IMR-90 (cell line): ENCODE data around the gene MICOS13. TPM values are rescaled to one million over a fixed set of nuclear protein-coding genes. Genes with fewer than 3 reads are reported as not detected.

Experiments
- ATAC-seq: fragments of 200-7000 bp; cut with Tn5 transposase; 2 replicates; pipeline ENCODE4 v1.9.1; 2020; ENCODE audit warnings: low read depth, mild to moderate bottlenecking, moderate library complexity
- BruUV-seq: library from RNA; stranded (reverse); fragments of 400-500 nt; replicated peaks from 2 replicates; lab custom pipeline; 2021; lab: Mats Ljungman, UMichigan
- CTCF ChIA-PET: fragments of 300-600 bp; formaldehyde crosslinking; extraction: SDS; loops from one replicate; lab custom pipeline; 2021; ENCODE audit warnings: antibody characterized with exemption; lab: Yijun Ruan, JAX
- POLR2A ChIA-PET: fragments of 300-600 bp; sonication (Branson Sonifier 250); formaldehyde crosslinking; loops from one replicate; lab custom pipeline; 2022; ENCODE audit warnings: antibody characterized with exemption; ENCODE audit not compliant: unreplicated experiment; lab: Charles Lee
- DNase-seq: peaks from one replicate; pipeline ENCODE4 v3.0.0; 2013
- H2AFZ ChIP-seq: replicated peaks from 2 replicates; pipeline ENCODE3; 2013; ENCODE audit warnings: low read length, mild to moderate bottlenecking; ENCODE audit not compliant: poor library complexity
- H2AK5ac ChIP-seq: 2 replicates; pipeline ENCODE4 v1.6.1; 2013; ENCODE audit warnings: low read depth, low read length, inconsistent platforms
- H2AK9ac ChIP-seq: replicated peaks from 2 replicates; pipeline ENCODE3; 2013; ENCODE audit warnings: mild to moderate bottlenecking, low read depth, low read length, moderate library complexity; ENCODE audit not compliant: poor library complexity
- H2BK120ac ChIP-seq: 2 replicates; pipeline ENCODE4 v1.6.1; 2013; ENCODE audit warnings: low read depth, low read length, inconsistent platforms
- H2BK15ac ChIP-seq: 3 replicates; pipeline ENCODE4 v1.6.1; 2013; ENCODE audit warnings: low read depth, low read length, inconsistent platforms
- H2BK20ac ChIP-seq: 2 replicates; pipeline ENCODE4 v1.6.1; 2013; ENCODE audit warnings: low read depth, mild to moderate bottlenecking, inconsistent platforms, low read length, moderate library complexity
- H2BK5ac ChIP-seq: 2 replicates; pipeline ENCODE4 v1.6.1; 2013; ENCODE audit warnings: mild to moderate bottlenecking, low read depth, low read length, inconsistent platforms; ENCODE audit not compliant: poor library complexity, severe bottlenecking
- H3K14ac ChIP-seq: replicated peaks from 2 replicates; pipeline ENCODE4 v1.6.1; 2013; ENCODE audit warnings: low read depth, low read length, inconsistent platforms
- H3K18ac ChIP-seq: 2 replicates; pipeline ENCODE4 v1.6.1; 2013; ENCODE audit warnings: low read depth, low read length, control low read depth
- H3K23ac ChIP-seq: 2 replicates; pipeline ENCODE4 v1.6.1; 2013; ENCODE audit warnings: low read depth, low read length, inconsistent platforms
- H3K27ac ChIP-seq: 2 replicates; pipeline ENCODE4 v1.5.1; 2013; ENCODE audit warnings: mild to moderate bottlenecking, control low read depth, low read length; ENCODE audit not compliant: insufficient read depth
- H3K27me3 ChIP-seq: 2 replicates; pipeline ENCODE4 v1.6.1; 2013; ENCODE audit warnings: low read length; ENCODE audit not compliant: control insufficient read depth, insufficient read depth
- H3K36me3 ChIP-seq: 2 replicates; pipeline ENCODE4 v1.6.1; 2013; ENCODE audit warnings: low read length, mixed read lengths; ENCODE audit not compliant: control insufficient read depth, insufficient read depth
- H3K4ac ChIP-seq: 2 replicates; pipeline ENCODE4 v1.6.1; 2013; ENCODE audit warnings: low read depth, low read length, inconsistent platforms
- H3K4me1 ChIP-seq: 2 replicates; pipeline ENCODE4 v1.6.1; 2013; ENCODE audit warnings: low read length, mixed read lengths; ENCODE audit not compliant: control insufficient read depth, insufficient read depth
- H3K4me2 ChIP-seq: 2 replicates; pipeline ENCODE4 v1.6.1; 2013; ENCODE audit warnings: low read depth, mild to moderate bottlenecking, control low read depth, low read length, moderate library complexity
- H3K4me3 ChIP-seq: 2 replicates; pipeline ENCODE4 v1.5.1; 2013; ENCODE audit warnings: low read depth, mild to moderate bottlenecking, control low read depth, low read length, moderate library complexity; ENCODE audit not compliant: insufficient read depth
- H3K56ac ChIP-seq: 2 replicates; pipeline ENCODE4 v1.6.1; 2013; ENCODE audit warnings: low read length, inconsistent platforms; ENCODE audit not compliant: insufficient read depth; ENCODE audit errors: extremely low read depth
- H3K79me1 ChIP-seq, 2 experiments: 2 replicates each; pipeline ENCODE4 v1.6.1; 2013; ENCODE audit warnings: low read length in 2 of 2, inconsistent platforms in 1 of 2, low read depth in 1 of 2
- H3K9ac ChIP-seq: 2 replicates; pipeline ENCODE4 v1.6.1; 2013; ENCODE audit warnings: low read depth, low read length, control low read depth
- H3K9me1 ChIP-seq: 2 replicates; pipeline ENCODE4 v1.6.1; 2013; ENCODE audit warnings: low read length, inconsistent platforms; ENCODE audit not compliant: insufficient read depth
- H3K9me3 ChIP-seq: 2 replicates; pipeline ENCODE4 v1.6.1; 2013; ENCODE audit warnings: low read length; ENCODE audit not compliant: control insufficient read depth, insufficient read depth
- H4K20me1 ChIP-seq: 2 replicates; pipeline ENCODE4 v1.6.1; 2013; ENCODE audit warnings: low read length, inconsistent platforms; ENCODE audit not compliant: insufficient read depth
- H4K5ac ChIP-seq: 2 replicates; pipeline ENCODE4 v1.6.1; 2013; ENCODE audit warnings: mild to moderate bottlenecking, low read depth, low read length, control low read depth
- H4K8ac ChIP-seq, 2 experiments: 2 replicates each; pipeline ENCODE4 v1.6.1; 2013; ENCODE audit warnings: low read depth in 2 of 2, low read length in 2 of 2, control low read depth in 1 of 2, inconsistent platforms in 1 of 2
- H4K91ac ChIP-seq: 2 replicates; pipeline ENCODE4 v1.6.1; 2013; ENCODE audit warnings: low read depth, low read length, inconsistent platforms; ENCODE audit not compliant: insufficient read depth
- BHLHE40 ChIP-seq: fragments of 150-350 bp; IDR thresholded peaks from 2 replicates; pipeline ENCODE4 v1.6.1; 2016; ENCODE audit warnings: mild to moderate bottlenecking, low read depth, low read length
- POLR2A ChIP-seq: IDR thresholded peaks from 2 replicates; pipeline ENCODE4 v1.6.1; 2012; ENCODE audit warnings: mild to moderate bottlenecking, low read depth, low read length
- WGBS, 2 experiments: methylation state at CpG; one replicate each; pipeline versions ENCODE4 v1.1.5 to v1.1.7; 2013; ENCODE audit warnings: missing lambda C conversion rate in 2 of 2; ENCODE audit not compliant: insufficient read length in 1 of 2; ENCODE audit errors: extremely low coverage in 2 of 2; 5-methylcytosine and 5-hydroxymethylcytosine counted together
- dilution Hi-C: fragments of 300-500 bp; cut with HindIII; formaldehyde crosslinking; loops from one replicate; pipeline ENCODE4 v1.14.3; 2018; ENCODE audit warnings: low sequenced_read_pairs; ENCODE audit not compliant: unreplicated experiment
- in situ Hi-C: fragments of 300-500 bp; cut with MboI; formaldehyde crosslinking; loops from 3 replicates; pipeline ENCODE4 v1.14.3; 2019; ENCODE audit warnings: low sequenced_read_pairs, inconsistent platforms, mixed read lengths
- intact Hi-C: fragments of 100-400 bp; cut with micrococcal nuclease; formaldehyde crosslinking; loops from 2 replicates; pipeline ENCODE4 v1.10.0; 2022
- polyA plus RNA-seq, 3 experiments: library from polyadenylated mRNA; depleted of rRNA; stranded (reverse); fragments of >200 nt; gene quantifications; 2 replicates each; pipeline ENCODE4 v1.2.3, GENCODE V29; 2012; ENCODE audit warnings: low replicate concordance in 1 of 3
- total RNA-seq: library from RNA; depleted of rRNA; stranded (reverse); fragments of >200 nt; gene quantifications from 2 replicates; pipeline ENCODE4 v1.2.3, GENCODE V29; 2012
- TF ChIP-seq, protein P1 (sequence below): fragments of 150-350 bp; IDR thresholded peaks from 2 replicates; pipeline ENCODE4 v1.6.1; 2016; ENCODE audit warnings: low read depth, mild to moderate bottlenecking, low read length, moderate library complexity, borderline replicate concordance

Gene MICOS13
- total and polyA plus RNA-seq, 2 of the 4 experiments (the other 2 are of a cell fraction) = 14.5 to 48.9 TPM

GRCh38 chr19:5684694-5685430 lies 4.5 kb upstream of the MICOS13 start:
- Histone ChIP-seq H4K8ac (no peak overlapping the region), H3K4me3 (no peak overlapping the region), H3K14ac (no peak overlapping the region), H3K36me3 (no peaks in the 10 kb centered on the region), H3K79me1 (peaks cover 7 to 9% of the 10 kb centered on the region in 2 experiments; a peak in 3 of 4 replicates), H2AFZ (no peak overlapping the region), H2BK120ac (no peak overlapping the region), H4K20me1 (no peaks in the 10 kb centered on the region; the same call in 1 of the 2 replicates), H3K9me1 (peaks cover 3% of the 10 kb centered on the region; the same call in 1 of the 2 replicates), H3K9ac (no peak overlapping the region), H3K4me2 (no peak overlapping the region), H3K4me1 (peaks cover 3% of the 10 kb centered on the region; the same call in 1 of the 2 replicates), H2BK15ac (no peak overlapping the region), H2BK20ac (no peak overlapping the region), H3K27ac (no peak overlapping the region), H2BK5ac (no peak overlapping the region), H3K23ac (no peak overlapping the region), H3K4ac (no peak overlapping the region), H2AK9ac (no peak overlapping the region), H3K9me3 (no peaks in the 10 kb centered on the region), H3K56ac (no peak overlapping the region), H3K27me3 (no peaks in the 10 kb centered on the region), H4K91ac (no peak overlapping the region), H3K18ac (no peak overlapping the region), H2AK5ac (no peak overlapping the region), H4K5ac (no peak overlapping the region)
- DNase-seq (no peak), ATAC-seq (no peak)
- in situ Hi-C loops = no loop called here
- intact Hi-C loops = no loop called here
- BruUV-seq = no TSS peak
- CTCF ChIA-PET = no interaction called here
- dilution Hi-C loops = no loop called here
- WGBS, 2 experiments = 87% methylated on average over 8 of the region's 22 CpGs; no CpG with 5 or more reads in 1 of the 2 experiments
- POLR2A ChIA-PET = no interaction called here
- TF ChIP-seq BHLHE40 = no peak
- TF ChIP-seq POLR2A = no peak
- TF ChIP-seq, protein P1, sequence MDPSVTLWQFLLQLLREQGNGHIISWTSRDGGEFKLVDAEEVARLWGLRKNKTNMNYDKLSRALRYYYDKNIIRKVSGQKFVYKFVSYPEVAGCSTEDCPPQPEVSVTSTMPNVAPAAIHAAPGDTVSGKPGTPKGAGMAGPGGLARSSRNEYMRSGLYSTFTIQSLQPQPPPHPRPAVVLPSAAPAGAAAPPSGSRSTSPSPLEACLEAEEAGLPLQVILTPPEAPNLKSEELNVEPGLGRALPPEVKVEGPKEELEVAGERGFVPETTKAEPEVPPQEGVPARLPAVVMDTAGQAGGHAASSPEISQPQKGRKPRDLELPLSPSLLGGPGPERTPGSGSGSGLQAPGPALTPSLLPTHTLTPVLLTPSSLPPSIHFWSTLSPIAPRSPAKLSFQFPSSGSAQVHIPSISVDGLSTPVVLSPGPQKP = no peak
